Activated naive CD8-positive, alpha-beta T cell treated with anti-CD3 and anti-CD28 coated beads, Interleukin-2, amount 50 U/mL, for 24 hours (primary cell): Measurements from ENCODE around the gene PEAR1.

Source experiments
- ATAC-seq: fragments of 150-1000 bp; cut with Tn5 transposase; one replicate; pipeline ENCODE4 v1.10.0; 2021
- DNase-seq: peaks from one replicate; pipeline ENCODE4 v3.0.0; 2021
- H3K27ac Mint-ChIP-seq: one replicate; pipeline ENCODE4 v1.8.0; 2021; ENCODE audit warnings: mild to moderate bottlenecking, mixed read lengths
- H3K27me3 Mint-ChIP-seq: one replicate; pipeline ENCODE4 v1.8.0; 2021; ENCODE audit warnings: mixed read lengths
- H3K36me3 Mint-ChIP-seq: one replicate; pipeline ENCODE4 v1.8.0; 2021; ENCODE audit warnings: low read depth, mixed read lengths
- H3K4me1 Mint-ChIP-seq: one replicate; pipeline ENCODE4 v1.8.0; 2021; ENCODE audit warnings: mixed read lengths
- H3K4me3 Mint-ChIP-seq: one replicate; pipeline ENCODE4 v1.8.0; 2021; ENCODE audit warnings: mild to moderate bottlenecking, moderate library complexity, mixed read lengths
- H3K9me3 Mint-ChIP-seq: one replicate; pipeline ENCODE4 v1.8.0; 2021; ENCODE audit warnings: mixed read lengths

The PEAR1 gene

GRCh38 chr1:156856282-156856785 is 37.2 kb upstream of the PEAR1 start:
- H3K36me3 Mint-ChIP-seq, result no peaks in the 10 kb centered on the region
- H3K9me3 Mint-ChIP-seq, result no peaks in the 10 kb centered on the region
- peaks cover 19% of the 10 kb centered on the region for H3K4me1 Mint-ChIP-seq
- no peak for DNase-seq
- ATAC-seq, result no peak
- no peak overlapping the region for H3K4me3 Mint-ChIP-seq
- peaks cover 35% of the 10 kb centered on the region for H3K27me3 Mint-ChIP-seq
- H3K27ac Mint-ChIP-seq, result no peak overlapping the region

- ATAC-seq (no peak), DNase-seq (no peak)
- Mint-ChIP-seq H3K36me3 (no peaks in the 10 kb centered on the region), H3K4me3 (no peak overlapping the region), H3K4me1 (peaks cover 28% of the 10 kb centered on the region), H3K27ac (no peak overlapping the region), H3K27me3 (peaks cover 44% of the 10 kb centered on the region), H3K9me3 (no peaks in the 10 kb centered on the region)
These were observed 36.0 kb upstream of the PEAR1 start for GRCh38 chr1:156857532-156857931.

- Mint-ChIP-seq H3K9me3 (no peaks in the 10 kb centered on the region), H3K27ac (no peak overlapping the region), H3K36me3 (no peaks in the 10 kb centered on the region), H3K4me1 (peaks cover 38% of the 10 kb centered on the region), H3K27me3 (peaks cover 50% of the 10 kb centered on the region), H3K4me3 (peak overlapping the region; percentile 55)
- DNase-seq, result no peak
- ATAC-seq, result no peak
These were observed 35.0 kb upstream of the PEAR1 start for GRCh38 chr1:156858555-156858956.

- DNase-seq (no peak), ATAC-seq (no peak)
- peaks cover 55% of the 10 kb centered on the region for H3K27me3 Mint-ChIP-seq
- H3K4me1 Mint-ChIP-seq, result peaks cover 43% of the 10 kb centered on the region
- peak within 1 kb of the TSS; percentile 77 for H3K4me3 Mint-ChIP-seq
- no peak within 1 kb of the TSS for H3K27ac Mint-ChIP-seq
- H3K9me3 Mint-ChIP-seq, result no peaks in the 10 kb centered on the region
- no peaks in the 10 kb centered on the region for H3K36me3 Mint-ChIP-seq
These were observed 34.5 kb upstream of the PEAR1 start, which contains the start of gene INSRR for GRCh38 chr1:156858959-156859522. Gene INSRR (minus strand): TSS chr1:156859117. CDS start chr1:156858621, 496 bp downstream.

DNA sequence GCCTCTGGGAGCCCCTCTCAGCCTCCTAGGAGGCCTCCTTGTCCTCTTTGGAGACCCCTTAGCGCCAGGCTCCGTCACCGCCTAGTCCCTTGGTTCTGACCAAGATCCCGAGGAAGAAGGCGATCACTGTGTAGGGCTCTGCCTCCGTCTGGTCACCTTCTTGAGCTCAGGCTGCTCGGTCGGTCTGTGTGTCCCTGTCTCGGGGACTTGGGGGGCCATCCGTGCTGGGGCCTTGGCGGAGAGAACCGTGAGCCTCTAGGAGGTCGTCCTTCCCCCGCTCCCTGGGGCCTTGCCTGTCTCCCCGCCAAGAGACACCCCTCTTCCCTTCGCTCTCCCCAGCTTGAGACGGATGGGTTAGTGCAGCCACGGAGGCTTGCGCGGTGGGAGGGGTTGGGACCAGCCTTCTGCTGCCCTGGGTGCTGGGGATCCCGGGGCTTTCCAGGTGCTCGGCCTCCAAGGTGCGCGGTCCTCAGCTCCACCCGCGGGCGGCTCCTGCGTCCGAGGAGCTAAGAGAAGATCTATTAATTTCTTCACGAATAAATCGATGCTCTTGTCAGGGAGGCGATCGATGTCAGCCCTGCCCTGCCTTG is 33.9 kb upstream of the PEAR1 start:
- Mint-ChIP-seq H3K27ac (no peak overlapping the region), H3K27me3 (peaks cover 59% of the 10 kb centered on the region), H3K9me3 (no peaks in the 10 kb centered on the region), H3K36me3 (no peaks in the 10 kb centered on the region), H3K4me3 (peak overlapping the region; percentile 77), H3K4me1 (peaks cover 47% of the 10 kb centered on the region)
- ATAC-seq (no peak), DNase-seq (peak; percentile 38)

DNA sequence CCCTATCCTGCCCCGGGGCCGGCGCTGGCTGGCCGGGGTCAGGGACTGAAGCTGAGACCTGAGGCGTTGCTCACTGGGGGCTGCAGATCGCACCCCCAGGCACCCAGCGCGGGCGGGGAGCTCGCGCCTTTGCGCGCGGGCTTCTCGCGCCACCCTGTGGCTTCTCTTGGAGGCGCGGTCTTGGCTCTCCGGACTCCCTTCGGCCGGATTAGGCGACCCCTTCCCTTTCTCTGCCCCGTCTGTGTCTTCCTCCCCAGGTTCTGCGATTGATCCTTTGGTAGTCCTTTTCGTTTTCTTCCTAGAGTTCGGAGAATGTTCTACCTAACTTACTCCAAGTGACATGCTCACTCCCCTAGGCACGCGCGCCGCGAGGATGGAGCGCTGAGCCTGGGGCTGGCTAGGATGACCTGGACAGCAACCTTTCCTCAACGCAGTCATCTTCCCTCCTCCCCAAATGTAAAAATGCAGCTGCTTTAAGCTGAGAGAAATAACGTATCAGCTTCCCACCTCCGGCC is 33.3 kb upstream of the PEAR1 start:
- peak overlapping the region; percentile 77 for H3K4me3 Mint-ChIP-seq
- no peaks in the 10 kb centered on the region for H3K36me3 Mint-ChIP-seq
- DNase-seq, result peak; percentile 74
- peaks cover 64% of the 10 kb centered on the region for H3K27me3 Mint-ChIP-seq
- H3K27ac Mint-ChIP-seq, result peak overlapping the region; percentile 18
- no peaks in the 10 kb centered on the region for H3K9me3 Mint-ChIP-seq
- H3K4me1 Mint-ChIP-seq, result peaks cover 50% of the 10 kb centered on the region
- peak; percentile 45 for ATAC-seq

- DNase-seq, result peak; percentile 64
These were observed 32.7 kb upstream of the PEAR1 start, which contains the start of gene NTRK1 for GRCh38 chr1:156860628-156861423. Gene NTRK1 (plus strand): TSS chr1:156860865. CDS start chr1:156860935, 70 bp downstream.

GRCh38 chr1:156862584-156862983 is 30.9 kb upstream of the PEAR1 start:
- no peaks in the 10 kb centered on the region for H3K36me3 Mint-ChIP-seq
- peaks cover 74% of the 10 kb centered on the region for H3K4me1 Mint-ChIP-seq
- peak overlapping the region; percentile 46 for H3K27ac Mint-ChIP-seq
- no peak for DNase-seq
- peaks cover 59% of the 10 kb centered on the region for H3K27me3 Mint-ChIP-seq
- peak overlapping the region; percentile 51 for H3K4me3 Mint-ChIP-seq
- no peaks in the 10 kb centered on the region for H3K9me3 Mint-ChIP-seq
- ATAC-seq, result no peak

More at GRCh38 chr1:156860628-156861423, 32.7 kb upstream of the PEAR1 start, which contains the start of gene NTRK1:
- H3K4me1 Mint-ChIP-seq, result peaks cover 57% of the 10 kb centered on the region
- peak within 1 kb of the TSS; percentile 18 for H3K27ac Mint-ChIP-seq
- H3K36me3 Mint-ChIP-seq, result no peaks in the 10 kb centered on the region
- H3K9me3 Mint-ChIP-seq, result no peaks in the 10 kb centered on the region
- peak; percentile 59 for ATAC-seq
- peak within 1 kb of the TSS; percentile 77 for H3K4me3 Mint-ChIP-seq
- H3K27me3 Mint-ChIP-seq, result peaks cover 63% of the 10 kb centered on the region

- peak; percentile 45 for ATAC-seq
- H3K27me3 Mint-ChIP-seq, result peaks cover 54% of the 10 kb centered on the region
These were observed 30.4 kb upstream of the PEAR1 start for GRCh38 chr1:156862997-156863599.

DNA sequence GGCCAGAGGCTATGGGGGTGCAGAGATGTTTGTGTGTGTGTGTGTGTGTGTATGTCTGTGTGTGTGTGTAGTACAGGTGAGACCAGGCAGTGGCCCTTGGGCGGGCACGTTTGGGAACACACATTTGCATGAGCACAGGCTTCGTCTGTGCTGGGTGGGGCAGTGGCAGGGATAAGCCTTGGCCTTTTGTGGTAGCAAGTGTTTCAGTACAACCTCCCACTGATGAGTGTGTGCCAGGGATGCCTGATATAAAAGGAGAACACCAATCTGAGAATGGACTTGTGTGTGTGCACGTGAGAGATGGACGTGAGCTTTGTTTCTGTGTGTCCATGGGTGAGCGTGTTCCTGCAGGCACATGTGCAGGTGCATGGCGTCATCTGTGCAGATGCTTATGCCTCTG is 29.9 kb upstream of the PEAR1 start:
- Mint-ChIP-seq H3K27ac (peak overlapping the region; percentile 9), H3K4me1 (peaks cover 75% of the 10 kb centered on the region), H3K4me3 (peak overlapping the region; percentile 51), H3K9me3 (no peaks in the 10 kb centered on the region), H3K36me3 (no peaks in the 10 kb centered on the region), H3K27me3 (peaks cover 48% of the 10 kb centered on the region)
- ATAC-seq (no peak), DNase-seq (no peak)

More at GRCh38 chr1:156862997-156863599, 30.4 kb upstream of the PEAR1 start:
- Mint-ChIP-seq H3K4me1 (peaks cover 78% of the 10 kb centered on the region), H3K36me3 (no peaks in the 10 kb centered on the region), H3K27ac (peak overlapping the region; percentile 46), H3K4me3 (peak overlapping the region; percentile 51), H3K9me3 (no peaks in the 10 kb centered on the region)
- no peak for DNase-seq

GRCh38 chr1:156864796-156865195 is 28.7 kb upstream of the PEAR1 start:
- no peak for DNase-seq
- H3K27me3 Mint-ChIP-seq, result peaks cover 43% of the 10 kb centered on the region
- no peak overlapping the region for H3K4me3 Mint-ChIP-seq
- no peak overlapping the region for H3K27ac Mint-ChIP-seq
- H3K36me3 Mint-ChIP-seq, result no peaks in the 10 kb centered on the region
- H3K9me3 Mint-ChIP-seq, result no peaks in the 10 kb centered on the region
- ATAC-seq, result no peak
- H3K4me1 Mint-ChIP-seq, result peaks cover 72% of the 10 kb centered on the region

DNA sequence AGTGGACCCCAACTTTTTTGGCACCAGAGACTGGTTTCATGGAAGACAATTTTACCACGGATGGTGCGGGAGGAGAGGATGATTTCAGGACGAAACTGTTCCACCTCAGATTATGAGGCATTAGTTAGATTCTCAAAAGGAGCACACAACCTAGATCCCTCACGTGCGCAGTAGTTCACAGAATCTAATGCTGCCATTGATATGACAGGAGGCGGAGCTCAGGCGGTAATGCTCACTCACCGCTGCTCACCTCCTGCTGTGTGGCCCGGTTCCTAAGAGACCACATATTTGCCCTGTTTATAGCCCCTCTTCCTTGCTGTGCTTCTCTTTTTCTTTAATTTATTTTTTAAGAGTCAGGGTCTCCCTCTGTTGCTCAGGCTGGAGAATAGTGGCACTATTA is 28.3 kb upstream of the PEAR1 start:
- no peak for DNase-seq
- Mint-ChIP-seq H3K9me3 (no peaks in the 10 kb centered on the region), H3K4me1 (peaks cover 71% of the 10 kb centered on the region), H3K27me3 (peaks cover 39% of the 10 kb centered on the region), H3K27ac (peak overlapping the region; percentile 81), H3K4me3 (peak overlapping the region; percentile 56), H3K36me3 (no peaks in the 10 kb centered on the region)
- ATAC-seq, result no peak

DNA sequence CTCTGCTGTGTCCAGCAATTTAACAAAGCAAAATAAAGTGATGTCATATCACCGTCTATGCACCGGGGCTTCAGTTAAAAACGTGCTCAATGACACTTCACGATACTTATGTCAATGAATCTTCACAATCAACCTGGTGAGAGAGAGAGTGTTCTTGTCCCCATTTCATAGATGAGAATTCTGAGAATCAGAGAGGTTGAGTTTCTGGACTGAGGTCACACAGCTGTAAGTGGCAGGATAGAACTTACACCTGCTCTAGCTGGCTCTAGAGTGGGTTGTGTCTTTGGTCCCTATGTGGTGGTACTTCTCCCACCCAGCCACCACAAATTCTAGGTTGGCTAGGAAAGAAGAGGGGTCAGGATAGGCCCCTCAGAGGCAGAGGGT is 27.7 kb upstream of the PEAR1 start:
- H3K27me3 Mint-ChIP-seq, result peaks cover 37% of the 10 kb centered on the region
- DNase-seq, result no peak
- no peaks in the 10 kb centered on the region for H3K36me3 Mint-ChIP-seq
- no peak for ATAC-seq
- peak overlapping the region; percentile 56 for H3K4me3 Mint-ChIP-seq
- no peaks in the 10 kb centered on the region for H3K9me3 Mint-ChIP-seq
- peaks cover 74% of the 10 kb centered on the region for H3K4me1 Mint-ChIP-seq
- peak overlapping the region; percentile 81 for H3K27ac Mint-ChIP-seq

GRCh38 chr1:156866249-156866909 is 27.1 kb upstream of the PEAR1 start:
- H3K27ac Mint-ChIP-seq, result peak overlapping the region; percentile 81
- H3K4me3 Mint-ChIP-seq, result peak overlapping the region; percentile 56
- peaks cover 75% of the 10 kb centered on the region for H3K4me1 Mint-ChIP-seq
- DNase-seq (peak; percentile 53), ATAC-seq (peak; percentile 63)
- H3K36me3 Mint-ChIP-seq, result no peaks in the 10 kb centered on the region
- no peaks in the 10 kb centered on the region for H3K9me3 Mint-ChIP-seq
- H3K27me3 Mint-ChIP-seq, result peaks cover 34% of the 10 kb centered on the region
